ENCODE measurements around the gene KRTAP5-1. TPM values are rescaled to one million over a fixed set of nuclear protein-coding genes. Genes with fewer than 3 reads are reported as not detected.
"Not testable (repeated sequence)": the region's sequence is repeated elsewhere in the genome, so short reads cannot be mapped to it uniquely, and the experiment has no call there.

The KRTAP5-1 gene
- polyA plus RNA-seq, 3 donors: not detected

- Mint-ChIP-seq H3K27ac (no peak overlapping the region), H3K9me3 (peaks cover 0 to 2% (median 0%) of the 10 kb centered on the region in 7 donors), H3K4me3 (peak overlapping the region in 1 of 2 donors; percentile 35), H3K4me1 (no peaks in the 10 kb centered on the region), H3K36me3 (no peaks in the 10 kb centered on the region), H3K27me3 (ENCODE audit: low read depth in 3 of 3) (peaks cover 51 to 53% (median 53%) of the 10 kb centered on the region in 3 donors)
- Histone ChIP-seq H3K79me2 (ENCODE audit: insufficient read depth, low read length) (no peaks in the 10 kb centered on the region), H3K9me3 (replicated peaks in 1 of 2; ENCODE audit: control insufficient read depth in 1 of 2, insufficient read depth in 1 of 2, low read length in 2 of 2) (no peaks in the 10 kb centered on the region), H3K4me2 (replicated peaks; ENCODE audit: extremely low read depth, low read length, poor library complexity, severe bottlenecking) (no peak overlapping the region), H3K27ac (ENCODE audit: low read depth in 1 of 2, low read length in 2 of 2) (no peak overlapping the region), H3K4me3 (replicated peaks in 1 of 3; ENCODE audit: low read depth in 2 of 3, low read length in 3 of 3) (no peak overlapping the region), H3K9ac (ENCODE audit: insufficient read depth, low read length, poor library complexity, severe bottlenecking) (no peak overlapping the region), H3K4me1 (ENCODE audit: control insufficient read depth in 1 of 2, insufficient read depth in 2 of 2, low read length in 2 of 2) (no peaks in the 10 kb centered on the region), H3K27me3 (ENCODE audit: control insufficient read depth in 2 of 2, insufficient read depth in 2 of 2, low read length in 2 of 2) (peaks cover 5 to 14% of the 10 kb centered on the region in 2 donors), H2AFZ (ENCODE audit: insufficient read depth, low read depth, low read length, poor library complexity, severe bottlenecking) (no peak overlapping the region), H4K20me1 (ENCODE audit: insufficient read depth, low read length) (no peaks in the 10 kb centered on the region), H3K36me3 (replicated peaks in 1 of 2; ENCODE audit: control insufficient read depth in 1 of 2, insufficient read depth in 2 of 2, low read length in 2 of 2) (no peaks in the 10 kb centered on the region)
- intact Hi-C loops (cut with micrococcal nuclease): no loop called here
- no peak for DNase-seq
- 70% methylated on average over 2 of the region's 5 CpGs for WGBS (ENCODE audit: insufficient coverage)
- TF ChIP-seq CTCF (IDR thresholded peaks at IDR 0.05): no peak
Measured at GRCh38 chr11:1600626-1601025, 15.5 kb upstream of the KRTAP5-1 start.

GRCh38 chr11:1598816-1599215 lies 13.7 kb upstream of the KRTAP5-1 start:
- no peaks in the 10 kb centered on the region for H3K4me1 Mint-ChIP-seq
- Histone ChIP-seq H3K79me2 (ENCODE audit: insufficient read depth, low read length) (no peaks in the 10 kb centered on the region), H3K9ac (ENCODE audit: insufficient read depth, low read length, poor library complexity, severe bottlenecking) (no peak overlapping the region), H3K36me3 (replicated peaks in 1 of 2; ENCODE audit: control insufficient read depth in 1 of 2, insufficient read depth in 2 of 2, low read length in 2 of 2) (no peaks in the 10 kb centered on the region), H2AFZ (ENCODE audit: insufficient read depth, low read depth, low read length, poor library complexity, severe bottlenecking) (no peak overlapping the region), H3K4me2 (replicated peaks; ENCODE audit: extremely low read depth, low read length, poor library complexity, severe bottlenecking) (no peak overlapping the region), H3K27me3 (ENCODE audit: control insufficient read depth in 2 of 2, insufficient read depth in 2 of 2, low read length in 2 of 2) (peaks cover 5 to 19% of the 10 kb centered on the region in 2 donors), H3K27ac (ENCODE audit: low read depth in 1 of 2, low read length in 2 of 2) (no peak overlapping the region), H4K20me1 (ENCODE audit: insufficient read depth, low read length) (no peaks in the 10 kb centered on the region), H3K9me3 (replicated peaks in 1 of 2; ENCODE audit: control insufficient read depth in 1 of 2, insufficient read depth in 1 of 2, low read length in 2 of 2) (no peaks in the 10 kb centered on the region), H3K4me3 (replicated peaks in 1 of 3; ENCODE audit: low read depth in 2 of 3, low read length in 3 of 3) (no peak overlapping the region), H3K4me1 (ENCODE audit: control insufficient read depth in 1 of 2, insufficient read depth in 2 of 2, low read length in 2 of 2) (no peaks in the 10 kb centered on the region)
- peaks cover 0 to 2% (median 0%) of the 10 kb centered on the region in 7 donors for H3K9me3 Mint-ChIP-seq
- no peaks in the 10 kb centered on the region for H3K36me3 Mint-ChIP-seq
- 73% methylated on average over 2 of the region's 6 CpGs for WGBS (ENCODE audit: insufficient coverage)
- peaks cover 52 to 70% (median 67%) of the 10 kb centered on the region in 3 donors for H3K27me3 Mint-ChIP-seq (ENCODE audit: low read depth in 3 of 3)
- no peak for DNase-seq
- intact Hi-C loops (cut with micrococcal nuclease): no loop called here
- TF ChIP-seq CTCF (IDR thresholded peaks at IDR 0.05): no peak
- peak overlapping the region in 1 of 7 donors; percentile 23 for H3K27ac Mint-ChIP-seq
- no peak overlapping the region for H3K4me3 Mint-ChIP-seq

- H3K4me1 ChIP-seq (ENCODE audit: control insufficient read depth in 1 of 2, insufficient read depth in 2 of 2, low read length in 2 of 2); DNase-seq; H3K4me2 ChIP-seq (replicated peaks; ENCODE audit: extremely low read depth, low read length, poor library complexity, severe bottlenecking); H3K9ac ChIP-seq (ENCODE audit: insufficient read depth, low read length, poor library complexity, severe bottlenecking); H3K36me3 ChIP-seq (replicated peaks in 1 of 2; ENCODE audit: control insufficient read depth in 1 of 2, insufficient read depth in 2 of 2, low read length in 2 of 2); H3K36me3 Mint-ChIP-seq; H3K27ac ChIP-seq (ENCODE audit: low read depth in 1 of 2, low read length in 2 of 2); H3K4me1 Mint-ChIP-seq; H3K4me3 ChIP-seq (replicated peaks in 1 of 3; ENCODE audit: low read depth in 2 of 3, low read length in 3 of 3); intact Hi-C loops (cut with micrococcal nuclease); H3K9me3 Mint-ChIP-seq; H4K20me1 ChIP-seq (ENCODE audit: insufficient read depth, low read length); H3K9me3 ChIP-seq (replicated peaks in 1 of 2; ENCODE audit: control insufficient read depth in 1 of 2, insufficient read depth in 1 of 2, low read length in 2 of 2); H3K79me2 ChIP-seq (ENCODE audit: insufficient read depth, low read length); H2AFZ ChIP-seq (ENCODE audit: insufficient read depth, low read depth, low read length, poor library complexity, severe bottlenecking): not testable (repeated sequence)
- Mint-ChIP-seq H3K4me3 (peak overlapping the region in 1 of 2 donors; percentile 40), H3K27ac (peak overlapping the region in 1 of 7 donors; percentile 23), H3K27me3 (ENCODE audit: low read depth in 3 of 3) (peaks cover 53 to 74% (median 67%) of the 10 kb centered on the region in 3 donors)
- WGBS (ENCODE audit: insufficient coverage): no CpG with 5 or more reads among the region's 3 CpGs
- peaks cover 5 to 23% of the 10 kb centered on the region in 2 donors for H3K27me3 ChIP-seq (ENCODE audit: control insufficient read depth in 2 of 2, insufficient read depth in 2 of 2, low read length in 2 of 2)
Measured at GRCh38 chr11:1598406-1598805, 13.3 kb upstream of the KRTAP5-1 start.

Measured in CD14-positive monocyte (primary cell).